Activated CD4-positive, alpha-beta T cell treated with anti-CD3 and anti-CD28 coated beads, Interleukin-2, amount 10 ng/mL, durations not matched to agents 7 days and 5 days (primary cell): Measurements from ENCODE around the gene PTCD1. TPM values are rescaled to one million over a fixed set of nuclear protein-coding genes. Genes with fewer than 3 reads are reported as not detected.
"Not testable (repeated sequence)": the region's sequence is repeated elsewhere in the genome, so short reads cannot be mapped to it uniquely, and the experiment has no call there.

Experiments
- CTCF ChIA-PET: fragments of 350-600 bp; sonication (Branson Sonifier 250); formaldehyde crosslinking; loops from one replicate; lab custom pipeline; 2021; ENCODE audit warnings: antibody characterized with exemption; lab: Charles Lee
- POLR2A ChIA-PET: fragments of 350-600 bp; sonication (Branson Sonifier 250); formaldehyde crosslinking; loops from one replicate; lab custom pipeline; 2021; ENCODE audit warnings: antibody characterized with exemption; lab: Charles Lee
- DNase-seq: peaks from one replicate; pipeline ENCODE4 v3.0.0-alpha.2; 2020
- H3K27ac Mint-ChIP-seq: one replicate; pipeline ENCODE4 v1.8.0; 2021; ENCODE audit warnings: mild to moderate bottlenecking, moderate library complexity, mixed read lengths
- H3K27me3 Mint-ChIP-seq: one replicate; pipeline ENCODE4 v1.8.0; 2021; ENCODE audit warnings: mixed read lengths
- H3K36me3 Mint-ChIP-seq: one replicate; pipeline ENCODE4 v1.8.0; 2021; ENCODE audit warnings: low read depth, mixed read lengths
- H3K4me1 Mint-ChIP-seq: one replicate; pipeline ENCODE4 v1.8.0; 2021; ENCODE audit warnings: mixed read lengths
- H3K4me3 Mint-ChIP-seq: one replicate; pipeline ENCODE4 v1.8.0; 2021; ENCODE audit warnings: mild to moderate bottlenecking, moderate library complexity, mixed read lengths
- H3K9me3 Mint-ChIP-seq: one replicate; pipeline ENCODE4 v1.8.0; 2021; ENCODE audit warnings: mixed read lengths
- total RNA-seq, 2 experiments: library from RNA; stranded (reverse); gene quantifications; one replicate each; pipeline ENCODE4 v1.2.3, GENCODE V29; 2021

The PTCD1 gene
- total RNA-seq, 2 experiments from 2014 or later: 5.7 to 8.6 TPM

GRCh38 chr7:99390941-99391602 lies 47.5 kb downstream of the PTCD1 start:
- Mint-ChIP-seq H3K4me3 (no peak overlapping the region), H3K27me3 (no peaks in the 10 kb centered on the region), H3K9me3 (no peaks in the 10 kb centered on the region), H3K27ac (peak overlapping the region; percentile 71), H3K36me3 (peaks cover 60% of the 10 kb centered on the region), H3K4me1 (peaks cover 41% of the 10 kb centered on the region)
- POLR2A ChIA-PET: no interaction called here
- DNase-seq: no peak
- CTCF ChIA-PET: interaction anchor here (0.5 to 1.9 kb wide), 3 partner anchors 15 to 27 kb away, joined by 4 to 6 read pairs (median 5); no protein-coding TSS in a partner anchor

- Mint-ChIP-seq H3K4me1 (peaks cover 46% of the 10 kb centered on the region), H3K27me3 (no peaks in the 10 kb centered on the region), H3K4me3 (no peak overlapping the region), H3K27ac (no peak overlapping the region), H3K9me3 (no peaks in the 10 kb centered on the region), H3K36me3 (peaks cover 53% of the 10 kb centered on the region)
- CTCF ChIA-PET: interaction anchor here (0.8 to 1.3 kb wide), 2 partner anchors 9 to 17 kb away, joined by 3 to 4 read pairs; no protein-coding TSS in a partner anchor
- DNase-seq: no peak
- POLR2A ChIA-PET: no interaction called here
Observed at GRCh38 chr7:99389772-99390171, 48.8 kb downstream of the PTCD1 start.

GRCh38 chr7:99387912-99388311 lies 50.7 kb downstream of the PTCD1 start:
- H3K9me3 Mint-ChIP-seq: no peaks in the 10 kb centered on the region
- H3K4me1 Mint-ChIP-seq: peaks cover 47% of the 10 kb centered on the region
- peaks cover 52% of the 10 kb centered on the region for H3K36me3 Mint-ChIP-seq
- no peaks in the 10 kb centered on the region for H3K27me3 Mint-ChIP-seq
- H3K27ac Mint-ChIP-seq: no peak overlapping the region
- ChIA-PET POLR2A (interaction anchor here (0.6 kb wide), 1 partner anchor 15 kb away, joined by 3 read pairs; no protein-coding TSS in a partner anchor), CTCF (interaction anchor here (1.0 to 1.4 kb wide), 2 partner anchors 23 to 27 kb away, joined by 3 to 4 read pairs; no protein-coding TSS in a partner anchor)
- H3K4me3 Mint-ChIP-seq: no peak overlapping the region
- no peak for DNase-seq

GRCh38 chr7:99387239-99387635 lies 51.4 kb downstream of the PTCD1 start:
- POLR2A ChIA-PET, H3K9me3 Mint-ChIP-seq, H3K4me3 Mint-ChIP-seq, DNase-seq, H3K27ac Mint-ChIP-seq, H3K27me3 Mint-ChIP-seq: not testable (repeated sequence)
- CTCF ChIA-PET: interaction anchor here (0.7 to 1.6 kb wide), 7 partner anchors 12 to 62 kb away, joined by 3 to 7 read pairs (median 3); partner anchors contain the start of genes BUD31 and PDAP1
- peaks cover 49% of the 10 kb centered on the region for H3K36me3 Mint-ChIP-seq
- peaks cover 42% of the 10 kb centered on the region for H3K4me1 Mint-ChIP-seq

- Mint-ChIP-seq H3K27me3 (no peaks in the 10 kb centered on the region), H3K9me3 (no peaks in the 10 kb centered on the region), H3K27ac (peak overlapping the region; percentile 57), H3K36me3 (peaks cover 45% of the 10 kb centered on the region), H3K4me1 (peaks cover 38% of the 10 kb centered on the region), H3K4me3 (no peak overlapping the region)
- CTCF ChIA-PET: interaction anchor here (0.7 to 1.6 kb wide), 8 partner anchors 13 to 62 kb away, joined by 3 to 7 read pairs (median 4); partner anchors contain the start of genes BUD31 and PDAP1
- POLR2A ChIA-PET: no interaction called here
- DNase-seq: peak; percentile 64
Observed at GRCh38 chr7:99386584-99387238, 51.9 kb downstream of the PTCD1 start.

GRCh38 chr7:99385564-99385963 lies 53.0 kb downstream of the PTCD1 start:
- peaks cover 46% of the 10 kb centered on the region for H3K36me3 Mint-ChIP-seq
- no peaks in the 10 kb centered on the region for H3K9me3 Mint-ChIP-seq

GRCh38 chr7:99384523-99384922 lies 54.1 kb downstream of the PTCD1 start:
- POLR2A ChIA-PET: interaction anchor here (0.6 kb wide), 1 partner anchor 27 kb away, joined by 8 read pairs; no protein-coding TSS in a partner anchor
- Mint-ChIP-seq H3K9me3 (no peaks in the 10 kb centered on the region), H3K4me1 (peaks cover 50% of the 10 kb centered on the region), H3K27ac (peak overlapping the region; percentile 57), H3K27me3 (no peaks in the 10 kb centered on the region), H3K4me3 (no peak overlapping the region), H3K36me3 (peaks cover 52% of the 10 kb centered on the region)
- CTCF ChIA-PET: no interaction called here
- no peak for DNase-seq

More at GRCh38 chr7:99385564-99385963, 53.0 kb downstream of the PTCD1 start:
- Mint-ChIP-seq H3K4me1 (peaks cover 40% of the 10 kb centered on the region), H3K4me3 (no peak overlapping the region), H3K27me3 (no peaks in the 10 kb centered on the region), H3K27ac (peak overlapping the region; percentile 9)
- no peak for DNase-seq
- POLR2A ChIA-PET: no interaction called here
- CTCF ChIA-PET: interaction anchor here (0.9 to 1.2 kb wide), 2 partner anchors 18 to 22 kb away, joined by 3 to 4 read pairs; no protein-coding TSS in a partner anchor

GRCh38 chr7:99383791-99384370 lies 54.7 kb downstream of the PTCD1 start:
- CTCF ChIA-PET: no interaction called here
- Mint-ChIP-seq H3K27me3 (no peaks in the 10 kb centered on the region), H3K4me1 (peaks cover 54% of the 10 kb centered on the region), H3K27ac (peak overlapping the region; percentile 68), H3K9me3 (no peaks in the 10 kb centered on the region), H3K36me3 (peaks cover 54% of the 10 kb centered on the region), H3K4me3 (no peak overlapping the region)
- POLR2A ChIA-PET: interaction anchor here (0.6 kb wide), 1 partner anchor 27 kb away, joined by 8 read pairs; no protein-coding TSS in a partner anchor
- no peak for DNase-seq

GRCh38 chr7:99383203-99383602 lies 55.4 kb downstream of the PTCD1 start:
- peaks cover 51% of the 10 kb centered on the region for H3K36me3 Mint-ChIP-seq
- ChIA-PET POLR2A (no interaction called here), CTCF (interaction anchor here (1.3 kb wide), 1 partner anchor 10 kb away, joined by 3 read pairs; no protein-coding TSS in a partner anchor)

GRCh38 chr7:99381664-99382075 lies 56.9 kb downstream of the PTCD1 start:
- H3K4me1 Mint-ChIP-seq: peaks cover 63% of the 10 kb centered on the region
- H3K36me3 Mint-ChIP-seq: peaks cover 53% of the 10 kb centered on the region
- POLR2A ChIA-PET: interaction anchor here (0.9 kb wide), 1 partner anchor 1047 kb away, joined by 3 read pairs; the partner anchor contains the start of gene ZCWPW1

More at GRCh38 chr7:99383203-99383602, 55.4 kb downstream of the PTCD1 start:
- DNase-seq: no peak
- no peaks in the 10 kb centered on the region for H3K27me3 Mint-ChIP-seq
- H3K4me1 Mint-ChIP-seq: peaks cover 56% of the 10 kb centered on the region
- no peaks in the 10 kb centered on the region for H3K9me3 Mint-ChIP-seq
- no peak overlapping the region for H3K4me3 Mint-ChIP-seq
- H3K27ac Mint-ChIP-seq: no peak overlapping the region

GRCh38 chr7:99380823-99381663 lies 57.6 kb downstream of the PTCD1 start:
- Mint-ChIP-seq H3K4me1 (peaks cover 65% of the 10 kb centered on the region), H3K36me3 (peaks cover 54% of the 10 kb centered on the region), H3K4me3 (peak overlapping the region; percentile 82), H3K27ac (peak overlapping the region; percentile 90), H3K27me3 (no peaks in the 10 kb centered on the region), H3K9me3 (no peaks in the 10 kb centered on the region)
- CTCF ChIA-PET: interaction anchor here (0.6 kb wide), 1 partner anchor 9 kb away, joined by 3 read pairs; no protein-coding TSS in a partner anchor
- peak; percentile 95 for DNase-seq
- POLR2A ChIA-PET: interaction anchor here (0.9 to 1.0 kb wide), 3 partner anchors 28 to 1048 kb away, joined by 3 to 4 read pairs (median 3); partner anchors contain the start of genes BUD31, PDAP1 and ZCWPW1

More at GRCh38 chr7:99381664-99382075, 56.9 kb downstream of the PTCD1 start:
- CTCF ChIA-PET: interaction anchor here (0.7 to 0.8 kb wide), 2 partner anchors 42 to 50 kb away, joined by 3 read pairs; no protein-coding TSS in a partner anchor
- Mint-ChIP-seq H3K9me3 (no peaks in the 10 kb centered on the region), H3K27ac (peak overlapping the region; percentile 90), H3K27me3 (no peaks in the 10 kb centered on the region), H3K4me3 (peak overlapping the region; percentile 82)
- no peak for DNase-seq
